SIG-M5 treated with dmso at 0.1 percent for 504 hours (cell line): Measurements from ENCODE around the gene GAGE1.
"Not testable (repeated sequence)": the region's sequence is repeated elsewhere in the genome, so short reads cannot be mapped to it uniquely, and the experiment has no call there.

Source experiments
- DNase-seq: peaks from one replicate; lab custom pipeline; 2025; ENCODE audit not compliant: unreplicated experiment; lab: John Stamatoyannopoulos, UW

The GAGE1 gene

DNA sequence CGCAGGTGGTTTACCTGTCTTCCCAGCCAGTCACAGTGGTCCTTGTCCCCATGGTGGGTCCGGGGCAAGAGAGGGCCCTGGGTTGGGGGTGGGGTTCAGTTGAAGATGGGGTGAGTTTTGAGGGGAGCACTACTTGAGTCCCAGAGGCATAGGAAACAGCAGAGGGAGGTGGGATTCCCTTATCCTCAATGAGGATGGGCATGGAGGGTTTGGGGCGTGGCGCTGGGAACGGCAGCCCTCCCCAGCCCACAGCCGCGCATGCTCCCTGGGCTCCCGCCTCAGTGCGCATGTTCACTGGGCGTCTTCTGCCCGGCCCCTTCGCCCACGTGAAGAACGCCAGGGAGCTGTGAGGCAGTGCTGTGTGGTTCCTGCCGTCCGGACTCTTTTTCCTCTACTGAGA lies at the start of gene GAGE1:
TSS of gene GAGE1 (plus strand) at position 301 of the 400 bp plus-strand sequence. CDS start 1,155 bp downstream, outside the sequence.
- not testable (repeated sequence) for DNase-seq

- not testable (repeated sequence) for DNase-seq
Observed at GRCh38 chrX:49550989-49551388, 47.8 kb upstream of the GAGE1 start, which contains the start of gene GAGE12E. TSS of gene GAGE12E (plus strand) at chrX:49551289. CDS start at chrX:49552444, 1,155 bp downstream.

GRCh38 chrX:49560542-49560941 lies 38.3 kb upstream of the GAGE1 start, which contains the start of gene GAGE12F:
TSS of gene GAGE12F (plus strand) at chrX:49560842. CDS start at chrX:49561997, 1,155 bp downstream.
- not testable (repeated sequence) for DNase-seq

GRCh38 chrX:49568728-49569127 lies 30.1 kb upstream of the GAGE1 start:
- not testable (repeated sequence) for DNase-seq

- not testable (repeated sequence) for DNase-seq
Observed at GRCh38 chrX:49569152-49569551, 29.7 kb upstream of the GAGE1 start.

DNA sequence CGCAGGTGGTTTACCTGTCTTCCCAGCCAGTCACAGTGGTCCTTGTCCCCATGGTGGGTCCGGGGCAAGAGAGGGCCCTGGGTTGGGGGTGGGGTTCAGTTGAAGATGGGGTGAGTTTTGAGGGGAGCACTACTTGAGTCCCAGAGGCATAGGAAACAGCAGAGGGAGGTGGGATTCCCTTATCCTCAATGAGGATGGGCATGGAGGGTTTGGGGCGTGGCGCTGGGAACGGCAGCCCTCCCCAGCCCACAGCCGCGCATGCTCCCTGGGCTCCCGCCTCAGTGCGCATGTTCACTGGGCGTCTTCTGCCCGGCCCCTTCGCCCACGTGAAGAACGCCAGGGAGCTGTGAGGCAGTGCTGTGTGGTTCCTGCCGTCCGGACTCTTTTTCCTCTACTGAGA lies 28.7 kb upstream of the GAGE1 start, which contains the start of gene GAGE12G:
TSS of gene GAGE12G (plus strand) at position 301 of the 400 bp plus-strand sequence. CDS start 1,155 bp downstream, outside the sequence.
- not testable (repeated sequence) for DNase-seq

GRCh38 chrX:49579649-49580048 lies 19.2 kb upstream of the GAGE1 start, which contains the start of gene GAGE12H:
TSS of gene GAGE12H (plus strand) at chrX:49579949. CDS start at chrX:49581104, 1,155 bp downstream.
- DNase-seq = not testable (repeated sequence)

DNA sequence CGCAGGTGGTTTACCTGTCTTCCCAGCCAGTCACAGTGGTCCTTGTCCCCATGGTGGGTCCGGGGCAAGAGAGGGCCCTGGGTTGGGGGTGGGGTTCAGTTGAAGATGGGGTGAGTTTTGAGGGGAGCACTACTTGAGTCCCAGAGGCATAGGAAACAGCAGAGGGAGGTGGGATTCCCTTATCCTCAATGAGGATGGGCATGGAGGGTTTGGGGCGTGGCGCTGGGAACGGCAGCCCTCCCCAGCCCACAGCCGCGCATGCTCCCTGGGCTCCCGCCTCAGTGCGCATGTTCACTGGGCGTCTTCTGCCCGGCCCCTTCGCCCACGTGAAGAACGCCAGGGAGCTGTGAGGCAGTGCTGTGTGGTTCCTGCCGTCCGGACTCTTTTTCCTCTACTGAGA lies 9.6 kb upstream of the GAGE1 start, which contains the start of gene GAGE2A:
TSS of gene GAGE2A (plus strand) at position 301 of the 400 bp plus-strand sequence. CDS start 1,155 bp downstream, outside the sequence.
- DNase-seq = not testable (repeated sequence)

- not testable (repeated sequence) for DNase-seq
Observed at GRCh38 chrX:49589769-49590478, 8.9 kb upstream of the GAGE1 start.

DNA sequence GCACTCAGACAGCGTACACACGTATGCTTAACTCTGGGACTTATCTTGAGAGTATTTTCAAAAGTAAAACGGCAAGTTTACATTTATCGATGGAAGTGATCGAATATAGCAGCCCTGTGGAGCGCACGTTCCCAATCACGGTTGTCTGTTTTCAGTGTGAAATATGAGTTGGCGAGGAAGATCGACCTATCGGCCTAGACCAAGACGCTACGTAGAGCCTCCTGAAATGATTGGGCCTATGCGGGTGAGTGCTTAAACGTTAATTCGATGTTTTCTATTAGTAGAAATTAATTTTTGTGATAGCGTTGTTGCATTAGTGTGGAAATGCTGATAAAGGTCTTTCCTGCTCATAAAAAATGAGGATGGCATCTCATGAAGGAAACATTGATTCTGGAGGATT lies 8.3 kb upstream of the GAGE1 start:
- DNase-seq = not testable (repeated sequence)

GRCh38 chrX:49610718-49611310 lies 12.0 kb downstream of the GAGE1 start:
- no peak for DNase-seq

DNA sequence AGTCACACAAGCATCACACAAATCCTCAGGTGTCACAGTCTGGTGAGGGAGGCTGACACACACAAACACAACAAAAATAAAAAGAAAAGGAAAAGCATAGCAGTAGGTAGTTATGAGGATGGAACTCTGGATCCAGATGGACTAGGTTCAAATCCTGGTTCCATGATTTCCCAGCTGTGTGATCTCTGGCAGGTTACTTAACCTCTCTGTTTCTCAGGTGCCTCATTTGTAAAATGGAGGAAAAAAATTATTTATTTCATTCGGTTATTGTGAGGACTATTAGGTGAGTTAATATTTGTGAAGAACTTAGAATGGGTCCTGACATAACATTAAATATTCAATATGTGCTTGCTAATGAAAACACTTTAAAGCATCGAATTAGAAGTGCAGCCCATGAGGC lies 19.8 kb downstream of the GAGE1 start:
- no peak for DNase-seq

DNA sequence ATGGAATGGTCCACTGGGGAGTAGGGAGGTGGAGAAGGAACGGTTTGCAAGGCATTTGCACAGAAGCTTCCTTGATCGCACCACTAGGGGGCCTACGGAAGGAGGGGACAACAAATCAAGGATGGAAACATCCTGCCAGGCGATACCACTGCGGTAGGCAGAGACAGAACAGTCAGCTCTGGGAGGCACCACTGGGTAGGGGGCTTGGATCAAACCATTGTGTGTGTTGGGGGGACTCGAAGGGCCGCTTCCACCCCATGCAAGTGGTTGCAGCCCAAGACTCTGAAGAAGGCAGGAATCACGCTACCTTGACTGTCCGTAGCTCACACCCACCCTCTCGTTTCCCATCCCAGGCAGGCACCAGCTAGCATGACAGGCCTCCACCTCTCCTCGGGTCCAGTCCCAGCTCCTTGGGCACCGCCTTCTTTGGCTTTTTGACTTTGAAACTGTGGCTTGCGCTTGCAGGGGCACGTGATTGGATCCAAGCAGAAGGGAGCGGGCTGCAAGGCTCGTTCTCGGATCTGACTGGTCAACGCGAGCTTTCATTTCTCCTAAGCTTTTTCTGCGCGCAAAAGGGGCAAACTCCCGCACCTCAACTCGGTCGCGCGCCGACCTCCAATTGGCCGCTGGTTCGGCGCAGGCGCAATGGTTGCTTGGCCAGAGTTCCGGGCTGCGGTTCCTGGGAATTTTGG lies 28.4 kb downstream of the GAGE1 start:
- DNase-seq = no peak

DNA sequence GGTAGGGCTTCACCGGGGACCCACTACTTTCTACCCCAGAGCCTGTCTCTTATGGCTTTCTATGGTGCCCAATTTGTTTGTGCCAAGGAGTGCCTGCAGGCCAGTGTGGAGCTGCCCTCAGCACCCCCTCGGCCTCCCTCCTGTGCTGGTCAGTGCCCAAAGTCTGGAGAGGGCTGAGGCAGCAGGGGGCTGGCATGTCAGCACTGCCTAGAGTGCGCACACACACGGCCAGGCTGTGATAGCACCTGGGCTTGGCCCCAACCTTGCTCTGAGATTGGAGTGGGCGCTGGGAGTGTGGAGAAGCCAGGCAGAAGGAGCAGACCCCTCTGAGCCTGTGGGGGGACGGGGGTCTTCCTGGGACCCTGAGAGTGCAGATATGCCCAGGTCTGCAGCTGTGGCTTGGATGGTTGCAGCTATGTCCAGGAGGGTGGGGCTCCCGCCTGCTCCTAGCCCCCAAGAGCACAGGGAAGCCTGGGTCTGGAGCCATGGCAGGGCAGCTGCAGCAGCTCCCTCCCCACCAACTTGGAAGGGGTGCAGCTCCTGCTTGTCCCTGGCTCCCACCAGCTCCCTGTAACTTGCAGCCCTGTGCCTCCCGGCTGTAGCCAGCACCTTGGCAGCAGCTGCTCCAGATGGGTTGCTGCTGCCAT lies 46.3 kb downstream of the GAGE1 start:
- no peak for DNase-seq

DNA sequence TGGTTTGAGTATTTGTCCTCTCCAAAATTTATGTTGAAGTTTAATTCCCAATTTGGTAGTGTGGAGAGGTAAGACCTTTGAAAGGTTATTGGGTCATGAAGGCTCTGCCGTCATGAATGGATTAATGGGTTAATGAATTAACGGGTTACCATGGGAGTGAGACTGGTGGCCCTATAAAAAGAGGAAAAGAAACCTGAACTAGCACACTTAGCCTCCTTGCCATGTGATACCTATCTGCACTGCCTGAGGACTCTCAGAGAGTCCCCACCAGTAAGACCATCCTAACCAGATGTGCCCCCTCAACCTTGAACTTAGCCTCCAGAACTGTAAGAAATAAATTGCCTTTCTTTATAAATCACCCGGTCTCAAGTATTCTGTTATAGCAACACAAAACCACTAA lies 57.7 kb downstream of the GAGE1 start:
- no peak for DNase-seq
